ENCODE measurements around the gene GDF7. TPM values are rescaled to one million over a fixed set of nuclear protein-coding genes. Genes with fewer than 3 reads are reported as not detected.

Gene GDF7
- total RNA-seq, 1 experiment from 2014 or later, result 0.02 TPM

- TF ChIP-seq, protein P1, sequence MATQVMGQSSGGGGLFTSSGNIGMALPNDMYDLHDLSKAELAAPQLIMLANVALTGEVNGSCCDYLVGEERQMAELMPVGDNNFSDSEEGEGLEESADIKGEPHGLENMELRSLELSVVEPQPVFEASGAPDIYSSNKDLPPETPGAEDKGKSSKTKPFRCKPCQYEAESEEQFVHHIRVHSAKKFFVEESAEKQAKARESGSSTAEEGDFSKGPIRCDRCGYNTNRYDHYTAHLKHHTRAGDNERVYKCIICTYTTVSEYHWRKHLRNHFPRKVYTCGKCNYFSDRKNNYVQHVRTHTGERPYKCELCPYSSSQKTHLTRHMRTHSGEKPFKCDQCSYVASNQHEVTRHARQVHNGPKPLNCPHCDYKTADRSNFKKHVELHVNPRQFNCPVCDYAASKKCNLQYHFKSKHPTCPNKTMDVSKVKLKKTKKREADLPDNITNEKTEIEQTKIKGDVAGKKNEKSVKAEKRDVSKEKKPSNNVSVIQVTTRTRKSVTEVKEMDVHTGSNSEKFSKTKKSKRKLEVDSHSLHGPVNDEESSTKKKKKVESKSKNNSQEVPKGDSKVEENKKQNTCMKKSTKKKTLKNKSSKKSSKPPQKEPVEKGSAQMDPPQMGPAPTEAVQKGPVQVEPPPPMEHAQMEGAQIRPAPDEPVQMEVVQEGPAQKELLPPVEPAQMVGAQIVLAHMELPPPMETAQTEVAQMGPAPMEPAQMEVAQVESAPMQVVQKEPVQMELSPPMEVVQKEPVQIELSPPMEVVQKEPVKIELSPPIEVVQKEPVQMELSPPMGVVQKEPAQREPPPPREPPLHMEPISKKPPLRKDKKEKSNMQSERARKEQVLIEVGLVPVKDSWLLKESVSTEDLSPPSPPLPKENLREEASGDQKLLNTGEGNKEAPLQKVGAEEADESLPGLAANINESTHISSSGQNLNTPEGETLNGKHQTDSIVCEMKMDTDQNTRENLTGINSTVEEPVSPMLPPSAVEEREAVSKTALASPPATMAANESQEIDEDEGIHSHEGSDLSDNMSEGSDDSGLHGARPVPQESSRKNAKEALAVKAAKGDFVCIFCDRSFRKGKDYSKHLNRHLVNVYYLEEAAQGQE (IDR thresholded peaks at IDR 0.05; ENCODE audit: low read depth), result no peak
- TF ChIP-seq CEBPB (IDR thresholded peaks at IDR 0.05; ENCODE audit: low read depth) (no peak), POLR2AphosphoS5 (IDR thresholded peaks at IDR 0.05; ENCODE audit: low read depth, low read length) (no peak), ZNF274 (IDR thresholded peaks at IDR 0.05; ENCODE audit: low read depth, low read length) (no peak), ZFX (IDR thresholded peaks at IDR 0.05) (no peak)
Measured at GRCh38 chr2:20633794-20634506, 33.0 kb upstream of the GDF7 start (continued).

DNA sequence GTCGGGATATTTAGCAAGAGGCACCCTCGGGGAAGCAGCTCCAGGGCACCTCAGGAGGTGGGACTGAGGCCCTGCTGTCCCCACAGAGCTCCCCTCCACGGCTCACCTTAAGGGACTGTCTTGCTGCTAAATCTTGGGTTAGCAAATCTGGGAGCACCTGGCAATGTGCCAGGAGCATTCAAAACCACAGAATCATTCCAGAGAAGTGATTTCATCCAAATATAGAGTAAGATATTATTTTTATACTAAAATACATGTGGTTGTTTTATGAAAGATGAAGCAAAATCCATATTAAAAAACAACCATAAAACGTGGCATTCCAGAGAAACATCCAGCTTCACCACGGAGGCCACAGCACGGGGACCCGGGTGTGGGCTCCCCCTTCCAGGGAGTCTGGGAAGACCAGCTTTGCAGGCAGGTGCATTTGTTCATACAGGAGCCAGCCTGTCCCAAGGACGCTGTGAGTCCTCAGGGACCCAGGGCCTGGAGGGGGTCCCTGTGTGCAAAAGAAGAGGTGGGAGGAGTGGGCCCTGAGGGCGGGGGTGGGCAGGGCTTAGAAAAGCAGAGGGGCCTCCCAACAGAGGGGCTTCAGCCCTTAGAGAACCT, 32.3 kb upstream of the GDF7 start:
- Histone ChIP-seq H2AFZ (ENCODE audit: low read depth, low read length, poor library complexity, severe bottlenecking) (no peak overlapping the region), H3K9ac (ENCODE audit: low read length) (no peak overlapping the region), H3K4me1 (ENCODE audit: control insufficient read depth in 1 of 2, insufficient read depth in 2 of 2, low read length in 2 of 2) (peaks cover 9 to 18% of the 10 kb centered on the region in 2 experiments; a peak in 3 of 4 replicates), H4K20me1 (ENCODE audit: insufficient read depth) (no peaks in the 10 kb centered on the region), H3K4me2 (ENCODE audit: low read length) (no peak overlapping the region), H3K27ac (ENCODE audit: low read depth, low read length) (no peak overlapping the region), H3K9me2 (ENCODE audit: insufficient read depth) (no peaks in the 10 kb centered on the region), H3K36me3 (ENCODE audit: control insufficient read depth in 1 of 2, insufficient read depth in 2 of 2, low read length in 2 of 2) (no peaks in the 10 kb centered on the region), H3K4me3 (replicated peaks in 1 of 2; ENCODE audit: low read depth in 1 of 2, low read length in 2 of 2) (no peak overlapping the region), H3K9me3 (ENCODE audit: control insufficient read depth in 1 of 2, insufficient read depth in 1 of 2, low read depth in 1 of 2, low read length in 2 of 2) (no peaks in the 10 kb centered on the region), H3K27me3 (ENCODE audit: insufficient read depth, low read length) (no peaks in the 10 kb centered on the region), H3K79me2 (ENCODE audit: insufficient read depth, low read length) (no peaks in the 10 kb centered on the region)
- ATAC-seq (no peak), DNase-seq (ENCODE audit: low read depth, low spot score) (no peak)
- RAD21 ChIA-PET (ENCODE audit: low non-redundant PET in 1 of 2, low total read pairs in 2 of 2, uncharacterized antibody in 2 of 2, unreplicated experiment in 2 of 2), result interaction anchor here (0.9 to 2.2 kb wide), 6 partner anchors 188 to 238 kb away, joined by 4 to 15 read pairs (median 6); partner anchors contain the start of gene RHOB (in 1 of the 2)
- intact Hi-C loops (cut with micrococcal nuclease), result loop anchor here (1.0 kb wide), 1 partner anchor 238 kb away; no protein-coding TSS in a partner anchor
- POLR2A ChIA-PET, result interaction anchor here (1.7 to 6.4 kb wide), 2 partner anchors 186 to 190 kb away, joined by 11 to 66 read pairs; partner anchors contain the start of gene RHOB
- CTCF ChIA-PET, result interaction anchor here (0.9 to 3.3 kb wide), 14 partner anchors 8 to 344 kb away, joined by 3 to 66 read pairs (median 4); partner anchors contain the start of gene RHOB
- no TSS peak for BruUV-seq (replicated peaks)
- TF ChIP-seq ELF1 (IDR thresholded peaks at IDR 0.05; ENCODE audit: borderline replicate concordance, low read depth), result no peak
- TF ChIP-seq ZNF274 (IDR thresholded peaks at IDR 0.05; ENCODE audit: low read depth, low read length), result no peak
- TF ChIP-seq SIN3A (IDR thresholded peaks at IDR 0.05; ENCODE audit: low read depth), result no peak
- TF ChIP-seq MAX (IDR thresholded peaks at IDR 0.05), result no peak
- no peak for TF ChIP-seq YY1 (IDR thresholded peaks at IDR 0.05; ENCODE audit: extremely low read depth, insufficient replicate concordance, low read depth, low read length)
- no peak for TF ChIP-seq CEBPB (IDR thresholded peaks at IDR 0.05; ENCODE audit: low read depth)
- no peak for TF ChIP-seq RAD21 (IDR thresholded peaks at IDR 0.05; ENCODE audit: low read depth)
- no peak for TF ChIP-seq POLR2A (IDR thresholded peaks at IDR 0.05; ENCODE audit: borderline replicate concordance, extremely low read depth, insufficient read depth, insufficient read length)
- no peak for TF ChIP-seq EZH2phosphoT487 (IDR thresholded peaks at IDR 0.05; ENCODE audit: borderline replicate concordance)
- TF ChIP-seq POLR2AphosphoS5 (IDR thresholded peaks at IDR 0.05; ENCODE audit: low read depth, low read length), result no peak
- no peak for TF ChIP-seq CTCF (IDR thresholded peaks at IDR 0.05 in 2 of 3, conservative IDR thresholded peaks at IDR 0.05 in 1 of 3; ENCODE audit: borderline replicate concordance in 1 of 3, insufficient read depth in 1 of 3, low read depth in 2 of 3, low read length in 2 of 3)
- TF ChIP-seq CBX3 (IDR thresholded peaks at IDR 0.05; ENCODE audit: low read depth), result no peak
- TF ChIP-seq ZFX (IDR thresholded peaks at IDR 0.05), result no peak
